Testis (tissue), 2 donors: ENCODE results near the gene SMTNL2.

ENCODE experiments used
- CTCF ChIP-seq, 3 experiments: fragments of 450-650 bp in 2 of 3; fragments of 200-600 bp in 1 of 3; sonication (generic) in 1 of 3; IDR thresholded peaks; one replicate each; pipeline ENCODE4 v1.5.1; 2016 to 2019; ENCODE audit warnings: antibody characterized with exemption in 3 of 3, mild to moderate bottlenecking in 2 of 3, moderate library complexity in 1 of 3
- POLR2A ChIP-seq: fragments of 450-650 bp; IDR thresholded peaks from one replicate; pipeline ENCODE4 v1.6.1; 2017; ENCODE audit warnings: antibody characterized with exemption, mild to moderate bottlenecking, moderate library complexity

GRCh38 chr17:4594406-4594805 lies 10.1 kb downstream of the SMTNL2 start:
- TF ChIP-seq CTCF (IDR thresholded peaks at IDR 0.05) (no peak), POLR2A (no peak)
